ENCODE results near the gene GPR143.

Gene GPR143

GRCh38 chrX:9693307-9694001 lies 72.2 kb downstream of the GPR143 start:
- Histone ChIP-seq H3K9ac (ENCODE audit: insufficient read length, low read depth) (no peak overlapping the region), H3K9me3 (ENCODE audit: insufficient read depth, low read length) (no peaks in the 10 kb centered on the region), H3K4me3 (ENCODE audit: insufficient read length, low read depth) (no peak overlapping the region), H3K27me3 (ENCODE audit: insufficient read depth, insufficient read length) (no peaks in the 10 kb centered on the region), H3K4me1 (ENCODE audit: insufficient read depth, insufficient read length) (no peaks in the 10 kb centered on the region), H3K36me3 (ENCODE audit: insufficient read depth, insufficient read length, low read length) (peaks cover 78% of the 10 kb centered on the region)
- DNase-seq (ENCODE audit: low read depth, low spot score) = no peak
- TF ChIP-seq SUZ12 (IDR thresholded peaks at IDR 0.05; ENCODE audit: extremely low read depth, insufficient read depth, insufficient read length) (no peak), ZNF274 (IDR thresholded peaks at IDR 0.05; ENCODE audit: low read depth, low read length) (no peak), YY1 (IDR thresholded peaks at IDR 0.05; ENCODE audit: insufficient read depth, insufficient read length) (no peak)

- Histone ChIP-seq H3K9me3 (ENCODE audit: insufficient read depth, low read length) (no peaks in the 10 kb centered on the region), H3K27me3 (ENCODE audit: insufficient read depth, insufficient read length) (no peaks in the 10 kb centered on the region), H3K36me3 (ENCODE audit: insufficient read depth, insufficient read length, low read length) (peaks cover 72% of the 10 kb centered on the region), H3K9ac (ENCODE audit: insufficient read length, low read depth) (no peak overlapping the region), H3K4me3 (ENCODE audit: insufficient read length, low read depth) (no peak overlapping the region), H3K4me1 (ENCODE audit: insufficient read depth, insufficient read length) (no peaks in the 10 kb centered on the region)
- no peak for DNase-seq (ENCODE audit: low read depth, low spot score)
- TF ChIP-seq YY1 (IDR thresholded peaks at IDR 0.05; ENCODE audit: insufficient read depth, insufficient read length) = no peak
- TF ChIP-seq ZNF274 (IDR thresholded peaks at IDR 0.05; ENCODE audit: low read depth, low read length) = no peak
- no peak for TF ChIP-seq SUZ12 (IDR thresholded peaks at IDR 0.05; ENCODE audit: extremely low read depth, insufficient read depth, insufficient read length)
Measured at GRCh38 chrX:9690046-9690445, 75.6 kb downstream of the GPR143 start.

- no peaks in the 10 kb centered on the region for H3K4me1 ChIP-seq (ENCODE audit: insufficient read depth, insufficient read length)
- no peaks in the 10 kb centered on the region for H3K9me3 ChIP-seq (ENCODE audit: insufficient read depth, low read length)
- no peak overlapping the region for H3K4me3 ChIP-seq (ENCODE audit: insufficient read length, low read depth)
- peaks cover 73% of the 10 kb centered on the region for H3K36me3 ChIP-seq (ENCODE audit: insufficient read depth, insufficient read length, low read length)
- no peak for TF ChIP-seq SUZ12 (IDR thresholded peaks at IDR 0.05; ENCODE audit: extremely low read depth, insufficient read depth, insufficient read length)
- no peak for TF ChIP-seq ZNF274 (IDR thresholded peaks at IDR 0.05; ENCODE audit: low read depth, low read length)
- TF ChIP-seq YY1 (IDR thresholded peaks at IDR 0.05; ENCODE audit: insufficient read depth, insufficient read length) = no peak
- H3K9ac ChIP-seq (ENCODE audit: insufficient read length, low read depth) = no peak overlapping the region
- H3K27me3 ChIP-seq (ENCODE audit: insufficient read depth, insufficient read length) = no peaks in the 10 kb centered on the region
- no peak for DNase-seq (ENCODE audit: low read depth, low spot score)
Measured at GRCh38 chrX:9688833-9689232, 76.8 kb downstream of the GPR143 start.

- no peaks in the 10 kb centered on the region for H3K4me1 ChIP-seq (ENCODE audit: insufficient read depth, insufficient read length)
- no peak for DNase-seq (ENCODE audit: low read depth, low spot score)
- peaks cover 65% of the 10 kb centered on the region for H3K36me3 ChIP-seq (ENCODE audit: insufficient read depth, insufficient read length, low read length)
- H3K9ac ChIP-seq (ENCODE audit: insufficient read length, low read depth) = no peak overlapping the region
- no peak overlapping the region for H3K4me3 ChIP-seq (ENCODE audit: insufficient read length, low read depth)
- no peaks in the 10 kb centered on the region for H3K27me3 ChIP-seq (ENCODE audit: insufficient read depth, insufficient read length)
- TF ChIP-seq YY1 (IDR thresholded peaks at IDR 0.05; ENCODE audit: insufficient read depth, insufficient read length) (no peak), ZNF274 (IDR thresholded peaks at IDR 0.05; ENCODE audit: low read depth, low read length) (no peak), SUZ12 (IDR thresholded peaks at IDR 0.05; ENCODE audit: extremely low read depth, insufficient read depth, insufficient read length) (no peak)
- no peaks in the 10 kb centered on the region for H3K9me3 ChIP-seq (ENCODE audit: insufficient read depth, low read length)
Measured at GRCh38 chrX:9687899-9688298, 77.7 kb downstream of the GPR143 start.

GRCh38 chrX:9683350-9683749 lies 82.3 kb downstream of the GPR143 start:
- peaks cover 39% of the 10 kb centered on the region for H3K36me3 ChIP-seq (ENCODE audit: insufficient read depth, insufficient read length, low read length)
- no peak overlapping the region for H3K9ac ChIP-seq (ENCODE audit: insufficient read length, low read depth)
- no peaks in the 10 kb centered on the region for H3K4me1 ChIP-seq (ENCODE audit: insufficient read depth, insufficient read length)
- no peaks in the 10 kb centered on the region for H3K27me3 ChIP-seq (ENCODE audit: insufficient read depth, insufficient read length)
- no peaks in the 10 kb centered on the region for H3K9me3 ChIP-seq (ENCODE audit: insufficient read depth, low read length)
- H3K4me3 ChIP-seq (ENCODE audit: insufficient read length, low read depth) = no peak overlapping the region
- no peak for TF ChIP-seq YY1 (IDR thresholded peaks at IDR 0.05; ENCODE audit: insufficient read depth, insufficient read length)
- TF ChIP-seq ZNF274 (IDR thresholded peaks at IDR 0.05; ENCODE audit: low read depth, low read length) = no peak
- TF ChIP-seq SUZ12 (IDR thresholded peaks at IDR 0.05; ENCODE audit: extremely low read depth, insufficient read depth, insufficient read length) = no peak
- no peak for DNase-seq (ENCODE audit: low read depth, low spot score)

GRCh38 chrX:9682861-9683260 lies 82.8 kb downstream of the GPR143 start:
- H3K9me3 ChIP-seq (ENCODE audit: insufficient read depth, low read length) = no peaks in the 10 kb centered on the region
- no peak overlapping the region for H3K4me3 ChIP-seq (ENCODE audit: insufficient read length, low read depth)
- no peak for DNase-seq (ENCODE audit: low read depth, low spot score)
- H3K36me3 ChIP-seq (ENCODE audit: insufficient read depth, insufficient read length, low read length) = peaks cover 38% of the 10 kb centered on the region
- H3K4me1 ChIP-seq (ENCODE audit: insufficient read depth, insufficient read length) = no peaks in the 10 kb centered on the region
- H3K27me3 ChIP-seq (ENCODE audit: insufficient read depth, insufficient read length) = no peaks in the 10 kb centered on the region
- TF ChIP-seq YY1 (IDR thresholded peaks at IDR 0.05; ENCODE audit: insufficient read depth, insufficient read length) (no peak), ZNF274 (IDR thresholded peaks at IDR 0.05; ENCODE audit: low read depth, low read length) (no peak), SUZ12 (IDR thresholded peaks at IDR 0.05; ENCODE audit: extremely low read depth, insufficient read depth, insufficient read length) (no peak)
- H3K9ac ChIP-seq (ENCODE audit: insufficient read length, low read depth) = no peak overlapping the region

GRCh38 chrX:9682456-9682855 lies 83.2 kb downstream of the GPR143 start:
- no peak for TF ChIP-seq YY1 (IDR thresholded peaks at IDR 0.05; ENCODE audit: insufficient read depth, insufficient read length)
- TF ChIP-seq SUZ12 (IDR thresholded peaks at IDR 0.05; ENCODE audit: extremely low read depth, insufficient read depth, insufficient read length) = no peak
- no peak for TF ChIP-seq ZNF274 (IDR thresholded peaks at IDR 0.05; ENCODE audit: low read depth, low read length)
- Histone ChIP-seq H3K9me3 (ENCODE audit: insufficient read depth, low read length) (no peaks in the 10 kb centered on the region), H3K4me3 (ENCODE audit: insufficient read length, low read depth) (no peak overlapping the region), H3K27me3 (ENCODE audit: insufficient read depth, insufficient read length) (no peaks in the 10 kb centered on the region), H3K9ac (ENCODE audit: insufficient read length, low read depth) (no peak overlapping the region), H3K4me1 (ENCODE audit: insufficient read depth, insufficient read length) (no peaks in the 10 kb centered on the region), H3K36me3 (ENCODE audit: insufficient read depth, insufficient read length, low read length) (peaks cover 36% of the 10 kb centered on the region)
- DNase-seq (ENCODE audit: low read depth, low spot score) = no peak
